DMS79 treated with DMSO at 0.1 percent for 48 hours (cell line): Measurements from ENCODE around the gene ZFP1.

Experiments
- DNase-seq: peaks from one replicate; lab custom pipeline; 2025; lab: John Stamatoyannopoulos, UW

The ZFP1 gene

GRCh38 chr16:75113541-75114121, 34.7 kb upstream of the ZFP1 start:
- DNase-seq = no peak

GRCh38 chr16:75114179-75114945, 34.0 kb upstream of the ZFP1 start:
- DNase-seq = no peak

- DNase-seq = no peak
These were observed 33.1 kb upstream of the ZFP1 start for GRCh38 chr16:75114946-75115825.

- no peak for DNase-seq
These were observed 32.0 kb upstream of the ZFP1 start, which contains the start of gene LDHD for GRCh38 chr16:75116081-75116910. LDHD (minus strand) TSS chr16:75116780; CDS start chr16:75116720, 60 bp downstream.

GRCh38 chr16:75116911-75117245, 31.4 kb upstream of the ZFP1 start:
- DNase-seq = no peak

GRCh38 chr16:75118943-75119539, 29.3 kb upstream of the ZFP1 start:
- no peak for DNase-seq

GRCh38 chr16:75120253-75120652, 28.1 kb upstream of the ZFP1 start:
- DNase-seq = no peak

- no peak for DNase-seq
These were observed 26.3 kb upstream of the ZFP1 start for GRCh38 chr16:75121949-75122568.

GRCh38 chr16:75122609-75123008, 25.7 kb upstream of the ZFP1 start:
- no peak for DNase-seq

- no peak for DNase-seq
These were observed 20.5 kb upstream of the ZFP1 start for GRCh38 chr16:75127713-75128415.

- DNase-seq = peak; percentile 8
These were observed 18.7 kb upstream of the ZFP1 start for GRCh38 chr16:75129421-75130149.

- no peak for DNase-seq
These were observed 18.1 kb upstream of the ZFP1 start for GRCh38 chr16:75130150-75130771.

GRCh38 chr16:75131081-75131480, 17.2 kb upstream of the ZFP1 start:
- DNase-seq = no peak

GRCh38 chr16:75138233-75138632, 10.1 kb upstream of the ZFP1 start:
- DNase-seq = no peak

GRCh38 chr16:75138636-75139035, 9.7 kb upstream of the ZFP1 start:
- no peak for DNase-seq

GRCh38 chr16:75139498-75139897, 8.8 kb upstream of the ZFP1 start:
- no peak for DNase-seq

- DNase-seq = no peak
These were observed 4.4 kb upstream of the ZFP1 start for GRCh38 chr16:75143941-75144340.

- DNase-seq = no peak
These were observed 385 bp upstream of the ZFP1 start for GRCh38 chr16:75147968-75148310.

GRCh38 chr16:75151798-75152197, 3.5 kb downstream of the ZFP1 start:
- DNase-seq = no peak
